NCI-H2107 treated with DMSO at 0.1 percent for 48 hours (cell line): ENCODE measurements around the gene CFAP74.

ENCODE experiments used
- DNase-seq: peaks from one replicate; lab custom pipeline; 2025; ENCODE audit not compliant: unreplicated experiment; lab: John Stamatoyannopoulos, UW

Gene CFAP74

DNA sequence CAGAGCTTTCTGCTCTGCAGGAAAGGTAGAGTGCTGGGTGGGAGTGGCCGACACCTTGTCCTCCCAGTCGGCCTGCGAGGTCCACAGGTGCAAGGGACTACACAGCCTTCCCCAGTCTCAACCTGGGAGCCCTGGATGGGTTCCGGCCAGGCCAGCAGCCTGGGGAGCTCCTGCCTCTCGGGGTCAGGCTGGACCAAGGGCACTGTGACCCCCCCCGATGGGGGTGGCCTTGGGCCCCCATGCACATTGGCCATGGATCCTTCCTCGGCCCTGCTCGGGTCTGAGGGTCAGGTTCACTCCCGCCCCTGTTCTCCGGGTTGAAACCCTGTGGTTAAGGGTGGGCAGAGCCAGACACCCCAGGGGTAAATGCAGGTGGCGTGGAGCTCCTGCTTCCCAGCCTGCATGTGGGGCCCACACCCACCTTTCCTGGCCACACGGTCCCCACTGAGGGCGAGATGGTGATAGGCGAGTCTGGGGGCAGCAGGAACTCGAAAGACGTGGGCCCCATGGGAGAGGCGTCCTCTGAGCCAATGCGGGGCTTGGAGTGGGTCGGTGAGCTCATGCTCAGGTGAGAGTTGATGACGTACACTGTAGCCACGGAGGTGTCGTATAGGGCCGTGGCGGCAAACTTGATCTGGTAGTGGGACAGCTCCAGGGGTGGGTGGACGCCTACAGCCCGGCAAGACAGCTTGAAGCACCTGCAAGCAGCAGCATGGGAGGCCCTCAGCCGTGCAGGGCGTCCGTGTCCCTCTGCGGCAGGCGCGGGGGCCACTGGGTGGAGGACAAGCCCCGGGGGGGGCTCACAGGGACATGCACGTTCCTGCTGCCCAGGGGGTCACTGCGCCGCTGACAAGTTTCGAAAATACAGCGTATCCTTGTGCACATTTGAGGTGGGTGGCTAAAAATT is 73.7 kb downstream of the CFAP74 start:
- no peak for DNase-seq

DNA sequence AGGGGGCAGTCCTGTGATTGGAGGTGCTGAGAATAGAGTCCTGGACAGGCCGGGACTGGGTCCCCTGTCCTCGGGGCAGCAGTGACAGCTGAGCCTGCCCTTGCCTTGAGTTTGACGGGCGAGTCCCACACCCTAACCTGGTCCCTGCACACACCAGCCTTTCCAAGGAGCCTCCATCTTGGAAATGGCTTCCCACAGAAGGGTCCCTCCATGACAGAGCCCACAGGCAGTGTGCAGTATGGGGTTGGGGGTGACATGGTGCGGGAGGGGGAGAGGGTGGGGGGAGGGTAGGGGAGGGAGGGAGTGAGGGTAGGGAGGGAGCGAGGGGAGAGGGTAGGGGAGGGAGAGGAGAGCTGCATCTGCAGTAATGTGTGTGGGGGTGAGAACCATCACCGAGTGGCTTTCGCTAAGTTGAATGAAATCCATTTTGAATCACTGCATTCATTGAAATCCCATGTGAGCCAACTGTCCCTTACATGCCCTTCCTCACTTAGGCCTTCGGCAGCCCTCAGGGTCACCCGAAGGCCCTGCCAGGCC is 74.4 kb downstream of the CFAP74 start:
- DNase-seq, result no peak

DNA sequence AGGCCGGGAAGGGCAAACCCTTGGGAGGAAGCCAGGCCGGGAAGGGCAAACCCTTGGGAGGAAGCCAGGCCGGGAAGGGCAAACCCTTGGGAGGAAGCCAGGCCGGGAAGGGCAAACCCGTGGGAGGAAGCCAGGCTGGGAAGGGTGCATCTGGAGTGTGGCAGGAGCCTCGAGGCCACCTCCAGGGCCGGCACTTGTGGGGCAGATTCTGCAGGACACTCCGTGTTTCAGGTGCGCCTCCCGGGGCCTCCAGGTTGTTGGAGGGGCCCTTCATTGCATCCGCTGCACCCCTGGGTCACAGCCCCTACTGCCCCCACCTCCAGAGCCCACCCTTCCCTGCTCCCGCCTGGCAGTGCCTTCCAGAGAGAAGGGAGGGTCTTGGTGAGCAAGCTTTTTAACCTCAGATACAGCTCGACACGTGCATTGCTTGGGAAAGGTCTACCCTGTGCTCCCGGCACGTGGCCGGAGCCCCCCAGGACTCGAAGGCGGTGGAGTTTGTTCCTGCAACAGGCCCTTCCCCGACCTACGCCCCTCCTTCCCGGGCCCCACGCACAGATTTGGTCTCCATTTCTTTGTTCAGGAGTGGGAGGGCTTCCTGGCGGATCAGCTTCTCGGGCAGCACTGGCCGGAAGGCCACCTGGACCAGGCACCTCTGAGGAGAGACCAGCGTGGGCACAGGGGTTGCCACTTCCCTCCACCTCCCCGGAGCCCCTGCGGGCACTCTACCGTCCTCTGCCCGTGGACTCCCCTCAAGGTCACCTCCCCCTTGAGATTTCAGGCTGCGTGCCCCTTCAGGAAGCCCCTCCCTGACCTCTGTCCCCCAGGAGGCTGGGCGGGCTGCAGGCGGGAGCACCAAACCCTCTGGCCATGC is 75.1 kb downstream of the CFAP74 start:
- no peak for DNase-seq

DNA sequence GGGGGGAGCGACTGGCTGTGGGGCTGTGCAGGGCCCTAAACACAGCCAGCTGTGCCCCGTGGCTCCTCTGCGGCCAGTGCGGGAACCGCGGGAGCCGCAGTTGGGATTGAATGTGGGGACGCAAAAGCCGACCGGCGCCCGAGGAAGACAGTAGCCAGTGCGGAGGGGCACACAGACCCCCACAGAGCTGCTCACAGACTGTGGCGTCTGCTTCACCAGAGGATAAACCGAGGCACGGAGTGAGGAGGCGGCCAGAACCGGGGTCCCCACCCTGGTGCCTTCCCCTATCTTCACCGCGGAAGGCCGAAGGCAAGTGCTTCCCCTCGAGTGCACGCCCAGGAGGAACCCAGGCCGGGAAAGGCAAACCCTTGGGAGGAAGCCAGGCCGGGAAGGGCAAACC is 75.8 kb downstream of the CFAP74 start:
- no peak for DNase-seq

- no peak for DNase-seq
Measured at GRCh38 chr1:1926886-1927660, 76.5 kb downstream of the CFAP74 start.

GRCh38 chr1:1926346-1926811 is 77.2 kb downstream of the CFAP74 start:
- no peak for DNase-seq

GRCh38 chr1:1925437-1926345 is 77.9 kb downstream of the CFAP74 start:
- no peak for DNase-seq

- DNase-seq, result no peak
Measured at GRCh38 chr1:1924849-1925248, 78.7 kb downstream of the CFAP74 start.

DNA sequence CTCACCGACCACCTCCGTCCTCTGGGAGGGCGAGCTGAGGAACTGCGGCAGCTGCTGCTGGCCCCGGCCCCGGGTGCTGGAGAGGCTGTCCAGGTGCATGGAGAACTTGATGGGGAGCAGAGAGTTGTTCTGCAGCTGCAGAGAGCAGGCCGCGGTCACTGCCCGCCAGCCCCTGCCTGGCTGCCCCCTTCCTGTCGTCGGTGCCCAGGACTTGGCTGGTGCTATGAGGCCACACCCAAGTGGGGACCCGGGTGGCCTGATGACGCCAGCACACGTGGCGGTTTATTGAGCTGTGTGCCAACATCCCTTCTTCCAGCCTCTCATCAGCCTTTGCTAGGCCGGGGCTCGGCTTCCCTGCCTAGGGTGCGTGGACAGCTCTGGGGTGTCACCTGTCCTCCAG is 79.2 kb downstream of the CFAP74 start:
- DNase-seq, result no peak

DNA sequence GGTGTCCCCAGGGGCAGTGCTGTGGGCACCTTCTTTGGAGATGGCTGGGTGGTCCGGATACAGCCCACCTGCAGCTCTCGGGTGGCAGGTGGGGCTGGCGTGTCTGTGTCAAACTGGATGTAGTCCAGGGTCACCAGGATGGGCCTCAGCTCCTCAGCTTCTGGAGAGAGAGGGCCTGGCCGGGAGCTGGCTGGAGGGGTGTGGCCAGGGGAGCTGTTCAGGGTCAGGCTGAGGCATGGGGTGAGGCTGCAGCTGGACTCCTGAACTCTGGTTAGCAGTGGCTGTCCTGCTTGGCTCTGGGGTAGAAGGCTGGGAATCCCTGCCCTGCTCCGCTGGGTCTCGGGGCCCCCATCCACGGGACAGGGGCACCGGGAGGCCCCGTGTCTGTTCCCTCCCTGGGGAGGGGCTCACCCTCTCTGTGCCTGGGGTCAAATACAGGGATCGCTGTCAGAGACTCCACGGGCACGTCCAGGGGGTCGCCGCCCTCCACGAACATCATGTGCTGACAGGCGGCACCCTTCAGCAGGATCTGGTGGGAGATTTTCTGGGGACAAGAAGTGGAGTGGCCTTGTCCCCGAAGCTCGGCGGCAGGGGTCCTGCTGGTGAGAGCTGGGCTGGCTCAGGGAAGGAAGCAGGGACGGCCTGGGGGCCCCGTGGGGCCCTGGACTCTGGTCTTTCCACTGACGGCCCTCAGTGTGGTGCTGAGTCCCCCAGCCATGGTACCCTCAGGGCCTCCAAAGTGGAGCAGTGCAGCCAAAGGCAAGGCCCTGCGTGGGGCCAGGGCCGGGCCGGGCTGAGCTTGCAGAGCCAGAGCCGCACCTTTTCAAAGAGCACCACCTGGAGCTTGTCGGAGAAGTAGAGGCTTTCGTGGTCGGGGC is 80.4 kb downstream of the CFAP74 start:
- no peak for DNase-seq

DNA sequence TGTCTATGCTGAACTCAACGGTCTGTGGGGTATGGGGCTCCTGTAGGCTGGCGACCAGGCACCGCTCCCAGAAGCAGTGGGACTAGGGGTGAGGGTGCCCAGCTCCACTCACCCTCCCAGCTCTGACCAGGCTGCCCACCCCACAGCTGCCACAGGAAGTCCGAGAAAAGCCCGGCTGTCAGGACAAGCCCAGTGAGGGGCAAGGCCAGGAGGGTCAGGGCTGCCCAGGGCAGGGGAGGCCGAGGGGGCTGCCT is 81.0 kb downstream of the CFAP74 start:
- DNase-seq, result no peak

- DNase-seq, result no peak
Measured at GRCh38 chr1:1921901-1922701, 81.5 kb downstream of the CFAP74 start.

DNA sequence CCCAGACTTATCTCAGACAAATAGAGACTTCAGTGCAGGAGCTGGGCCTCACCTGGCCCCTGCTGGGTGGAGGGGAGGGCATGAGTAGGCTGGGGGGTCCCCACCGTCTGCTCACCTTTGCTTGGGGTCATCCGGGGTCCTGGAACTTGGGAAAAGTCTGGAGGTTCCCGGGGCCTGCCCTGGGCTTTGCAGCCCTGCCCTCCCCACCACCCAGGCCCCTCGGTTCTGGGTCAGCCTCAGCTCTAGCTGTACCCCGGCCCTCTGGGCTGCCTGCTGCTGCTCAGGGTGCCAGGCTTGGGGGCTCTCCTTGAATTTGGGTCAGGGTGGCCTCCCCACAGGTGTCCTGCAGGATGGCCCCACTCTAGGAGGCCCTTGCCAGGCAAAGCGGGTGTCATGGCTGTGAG is 82.1 kb downstream of the CFAP74 start:
- DNase-seq, result no peak

DNA sequence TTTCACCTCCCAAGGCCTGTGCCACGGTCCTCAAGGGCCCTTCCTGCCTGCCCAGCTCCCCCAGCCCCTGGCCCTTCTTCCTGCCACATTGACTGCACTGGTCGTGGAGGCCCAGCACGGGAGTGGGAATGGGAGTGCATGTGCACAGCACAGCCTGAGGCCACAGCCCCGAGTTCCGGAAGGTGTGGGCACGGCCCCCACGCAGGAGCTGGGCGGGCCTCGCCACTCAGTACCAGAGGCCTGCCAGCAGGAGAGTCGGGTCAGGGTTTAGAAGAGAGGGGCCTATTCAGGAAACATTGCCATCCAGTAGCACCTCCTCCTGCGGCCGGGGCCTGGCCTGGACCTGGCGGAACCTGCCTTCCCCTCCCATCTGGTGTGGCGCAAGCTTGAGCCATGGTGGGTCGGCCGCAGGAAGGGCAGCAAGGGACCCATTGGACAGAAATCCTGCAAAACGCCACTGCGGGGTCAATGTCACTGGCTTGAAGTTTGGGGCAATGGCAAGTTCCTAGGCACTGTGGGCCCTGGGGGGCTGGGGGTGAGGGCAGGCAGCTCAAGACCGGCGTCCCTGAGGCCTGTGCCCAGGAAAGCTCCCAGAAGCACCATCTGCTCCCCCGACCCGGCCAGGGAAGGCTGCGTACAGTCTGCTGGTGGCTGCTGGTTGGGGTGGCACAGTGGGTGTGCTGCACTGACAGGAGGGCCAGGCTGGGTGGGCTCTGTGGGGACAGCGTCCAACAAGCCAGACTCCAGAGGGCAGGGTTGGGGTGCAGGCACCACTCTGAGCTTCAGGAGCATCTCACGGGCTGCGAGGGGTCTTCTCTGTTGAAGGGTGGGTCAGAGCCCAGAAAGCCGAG is 82.8 kb downstream of the CFAP74 start:
- no peak for DNase-seq

- DNase-seq, result no peak
Measured at GRCh38 chr1:1920057-1920607, 83.5 kb downstream of the CFAP74 start.

- DNase-seq, result peak; percentile 23
Measured at GRCh38 chr1:1919304-1920056, 84.1 kb downstream of the CFAP74 start.
